Measurements from ENCODE around the gene SMIM7.
A peak's percentile ranks its signal among the peaks of the same experiment; 100 is the strongest.
"Not testable (repeated sequence)": the region's sequence is repeated elsewhere in the genome, so short reads cannot be mapped to it uniquely, and the experiment has no call there.

Gene SMIM7

GRCh38 chr19:16659832-16660708 lies at the start of gene SMIM7:
TSS of gene SMIM7 (minus strand) at chr19:16660144. CDS start at chr19:16660110, 34 bp downstream.
- DNase-seq = peak; percentile 97

DNA sequence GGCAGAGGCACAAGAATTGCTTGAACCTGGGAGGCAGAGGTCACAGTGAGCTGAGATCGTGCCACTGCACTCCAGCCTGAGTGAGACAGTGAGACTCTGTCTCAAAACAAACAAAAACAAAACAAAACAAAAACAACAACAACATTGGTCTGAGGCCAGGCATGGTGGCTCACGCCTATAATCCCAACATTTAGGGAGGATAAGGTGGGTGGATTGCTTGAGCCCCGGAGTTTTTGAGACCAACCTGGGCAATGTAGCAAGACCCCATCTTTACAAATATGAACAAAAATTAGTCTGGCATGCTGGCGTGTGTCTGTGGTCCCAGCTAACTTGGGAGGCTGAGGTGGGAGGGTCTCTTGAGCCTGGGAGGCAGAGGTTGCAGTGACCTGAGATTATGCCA lies 43.7 kb upstream of the SMIM7 start:
- no peak for DNase-seq

DNA sequence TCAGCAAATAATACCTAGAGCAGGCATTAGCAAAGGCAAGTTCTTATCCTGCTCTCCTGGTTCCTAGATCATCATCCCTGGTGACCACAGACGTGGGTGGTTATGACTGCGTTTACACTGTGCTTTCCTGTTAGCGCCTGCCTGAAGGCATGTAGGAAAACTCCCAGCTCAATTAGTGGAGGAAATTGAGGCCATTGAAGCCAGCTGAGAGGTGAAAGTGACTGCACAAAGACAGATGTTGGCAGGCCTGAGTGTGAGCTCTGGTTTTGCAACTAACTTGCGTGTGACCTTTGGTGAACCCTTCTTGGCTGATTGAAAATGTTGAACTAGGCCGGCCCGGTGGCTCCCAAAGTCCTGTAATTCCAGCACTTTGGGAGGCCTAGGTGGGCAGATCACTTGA lies 42.2 kb upstream of the SMIM7 start:
- DNase-seq = no peak

GRCh38 chr19:16698914-16699313 lies 39.0 kb upstream of the SMIM7 start:
- DNase-seq = no peak

- no peak for DNase-seq
Measured at GRCh38 chr19:16688084-16688483, 28.1 kb upstream of the SMIM7 start.

DNA sequence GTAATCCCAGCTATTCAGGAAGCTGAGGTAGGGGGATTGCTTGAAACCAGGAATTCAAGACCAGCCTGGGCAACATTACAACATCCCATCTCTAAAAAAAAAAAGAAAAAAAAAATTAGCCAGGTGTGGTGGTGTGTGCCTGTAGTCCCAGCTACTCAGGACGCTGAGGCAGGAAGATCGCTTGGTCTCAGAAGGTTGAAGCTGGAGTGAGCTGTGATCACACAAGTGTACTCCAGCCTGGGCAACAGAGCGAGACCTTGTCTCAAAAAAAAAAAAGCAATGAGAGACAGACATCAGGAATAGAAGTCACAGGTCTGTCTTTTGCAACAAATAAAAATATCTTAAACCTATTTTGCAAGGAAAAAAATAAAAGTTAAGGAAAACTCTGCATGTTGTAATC lies 24.3 kb upstream of the SMIM7 start:
- no peak for DNase-seq

GRCh38 chr19:16682539-16682938 lies 22.6 kb upstream of the SMIM7 start:
- no peak for DNase-seq

DNA sequence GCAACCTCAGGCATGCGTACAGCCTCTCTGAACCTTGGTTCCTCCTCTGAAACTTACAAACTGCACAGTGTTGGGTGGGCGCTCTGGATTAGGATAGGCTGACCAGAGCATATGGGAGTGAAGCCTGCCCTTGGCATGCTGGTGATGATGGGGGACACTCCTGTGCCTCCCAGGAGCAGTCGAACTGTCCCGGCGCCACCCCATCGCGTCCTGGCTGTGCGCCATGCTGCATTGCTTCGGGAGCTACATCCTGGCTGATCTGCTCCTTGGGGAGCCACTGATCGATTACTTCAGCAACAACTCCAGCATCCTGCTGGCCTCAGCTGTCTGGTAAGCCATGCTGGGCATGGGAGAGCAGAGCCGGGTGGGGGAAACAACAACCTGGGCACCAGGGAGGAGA lies 19.9 kb upstream of the SMIM7 start:
- no peak for DNase-seq

DNA sequence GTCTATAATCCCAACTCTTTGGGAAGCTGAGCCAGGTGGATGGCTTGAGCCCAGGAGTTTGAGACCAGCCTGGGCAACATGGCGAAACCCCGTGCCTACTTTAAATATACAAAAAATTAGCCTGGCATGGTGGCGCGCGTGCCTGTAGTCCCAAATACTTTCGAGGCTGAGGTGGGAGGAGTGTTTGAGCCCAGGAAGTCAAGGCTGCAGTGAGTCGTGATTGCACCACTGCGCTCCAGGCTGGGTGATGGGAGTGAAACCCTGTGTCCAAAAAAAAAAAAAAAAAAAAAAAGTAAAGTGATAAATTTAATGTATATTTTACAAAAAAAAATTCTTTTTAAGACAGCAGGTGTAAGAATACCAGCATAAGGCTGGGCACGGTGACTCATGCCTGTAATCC lies 18.6 kb upstream of the SMIM7 start:
- DNase-seq = no peak

DNA sequence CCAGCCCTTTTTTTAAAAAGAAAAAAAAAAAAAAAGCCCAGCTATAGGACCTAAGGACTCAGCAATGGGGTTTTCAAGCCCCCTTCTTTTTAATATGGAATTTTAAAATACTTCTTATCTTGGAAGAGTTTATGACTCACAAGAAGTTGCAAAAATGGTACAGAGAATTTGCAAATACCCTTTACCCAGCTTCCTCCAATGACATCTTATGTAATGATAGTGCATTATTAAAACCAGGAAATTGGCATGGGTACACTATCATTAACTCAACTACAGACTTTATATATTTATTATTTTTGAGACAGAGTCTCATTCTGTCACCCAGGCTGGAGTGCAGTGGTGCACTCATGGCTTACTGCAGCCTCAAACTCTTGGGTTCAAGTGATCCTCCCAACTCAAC lies 17.1 kb upstream of the SMIM7 start:
- DNase-seq = no peak

- DNase-seq = no peak
Measured at GRCh38 chr19:16676101-16676798, 16.3 kb upstream of the SMIM7 start.

DNA sequence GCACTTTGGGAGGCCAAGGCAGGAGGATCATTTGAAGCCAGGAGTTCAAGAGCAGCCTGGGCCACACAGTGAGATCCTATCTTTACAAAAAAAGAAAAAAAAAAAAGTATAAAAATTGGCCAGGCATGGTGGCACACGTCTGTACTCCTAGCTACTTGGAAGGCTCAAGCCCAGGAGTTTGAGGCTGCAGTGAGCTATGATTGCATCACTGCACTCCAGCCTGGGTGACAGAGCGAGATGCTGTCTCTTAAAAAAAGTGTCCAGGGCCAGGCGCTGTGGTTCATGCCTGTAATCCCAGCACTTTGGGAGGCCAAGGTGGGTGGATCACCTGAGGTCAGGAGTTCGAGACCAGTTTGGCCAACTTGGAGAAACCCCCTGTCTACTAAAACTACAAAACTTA lies 13.9 kb upstream of the SMIM7 start:
- DNase-seq = not testable (repeated sequence)

DNA sequence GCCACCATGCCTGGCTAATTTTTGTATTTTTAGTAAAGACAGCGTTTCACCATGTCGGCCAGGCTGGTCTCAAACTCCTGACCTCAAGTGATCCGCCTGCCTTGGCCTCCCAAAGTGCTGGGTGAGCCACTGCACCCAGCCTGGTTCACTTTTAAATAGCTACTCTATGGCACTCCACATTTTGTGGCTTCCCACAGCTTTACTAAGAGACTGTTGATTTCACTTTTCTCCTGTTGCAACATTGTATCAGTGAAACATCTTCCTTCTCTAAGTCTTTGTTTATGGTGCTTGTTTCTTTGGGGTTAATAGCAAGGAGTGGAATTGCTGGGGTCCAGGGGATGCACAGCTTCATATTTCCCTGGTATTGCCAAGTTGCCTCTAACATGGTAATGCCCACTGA lies 13.3 kb upstream of the SMIM7 start:
- no peak for DNase-seq

DNA sequence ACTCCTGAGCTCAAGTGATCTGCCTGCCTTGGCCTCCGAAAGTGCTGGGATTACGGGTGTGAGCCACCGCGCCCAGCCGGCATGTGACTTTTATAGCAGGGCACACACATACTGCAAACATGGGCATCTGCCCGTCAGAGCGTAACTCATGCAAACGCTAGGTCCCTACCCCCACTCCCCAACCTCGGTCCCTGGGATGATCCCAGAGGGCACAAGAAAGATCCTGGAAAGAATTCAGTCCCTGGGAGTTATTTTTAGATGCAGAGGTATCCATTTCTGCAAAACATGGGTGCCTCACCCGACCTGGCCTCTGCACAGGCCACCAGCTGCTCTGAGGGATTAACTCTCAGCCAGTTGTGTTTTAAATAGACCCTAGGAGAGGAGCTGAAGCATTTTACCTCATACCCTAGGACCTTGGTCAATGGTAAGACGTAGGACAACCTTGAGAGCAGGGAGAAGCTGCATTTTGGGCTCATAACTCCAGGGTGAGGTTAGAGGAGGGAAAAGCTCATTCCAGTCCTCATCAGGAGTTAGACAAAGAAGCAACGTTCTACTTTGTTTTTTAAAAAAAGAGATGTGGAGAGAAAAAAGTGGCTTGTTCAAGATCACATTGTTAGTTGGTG lies 11.8 kb upstream of the SMIM7 start:
- DNase-seq = no peak

DNA sequence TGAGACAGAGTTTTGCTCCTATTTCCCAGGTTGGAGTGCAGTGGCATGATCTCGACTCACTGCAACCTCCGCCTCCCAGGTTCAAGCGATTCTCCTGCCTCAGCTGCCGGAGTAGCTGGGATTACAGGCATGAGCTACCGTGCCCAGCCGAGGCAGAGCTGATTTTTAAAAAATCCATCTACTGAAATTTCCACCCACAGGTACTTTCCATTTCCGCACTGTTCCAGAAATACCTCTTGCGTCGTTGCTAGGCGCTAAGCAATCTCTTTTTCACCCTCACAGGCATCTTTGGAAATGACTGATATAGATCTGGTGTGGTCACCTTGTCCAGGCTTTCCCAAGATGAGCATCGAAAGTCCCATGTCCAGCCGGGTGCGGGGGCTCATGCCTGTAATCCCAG lies 10.3 kb upstream of the SMIM7 start:
- DNase-seq = no peak

DNA sequence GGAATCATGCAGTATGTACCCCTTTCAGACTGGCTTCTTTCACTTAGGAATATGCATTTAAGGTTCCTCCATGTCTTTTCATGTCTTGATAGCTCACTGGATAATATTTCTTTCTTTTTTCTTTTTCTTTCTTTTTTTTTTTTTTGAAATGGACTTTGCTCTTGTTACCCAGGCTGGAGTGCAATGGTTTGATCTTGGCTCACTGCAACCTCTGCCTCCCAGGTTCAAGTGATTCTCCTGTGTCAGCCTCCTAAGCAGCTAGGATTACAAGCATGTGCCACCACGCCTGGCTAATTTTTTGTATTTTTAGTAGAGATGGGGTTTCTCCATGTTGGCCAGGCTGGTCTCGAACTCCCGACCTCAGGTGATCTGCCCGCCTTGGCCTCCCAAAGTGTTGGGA lies 8.8 kb upstream of the SMIM7 start:
- DNase-seq = not testable (repeated sequence)

- no peak for DNase-seq
Measured at GRCh38 chr19:16668176-16668575, 8.2 kb upstream of the SMIM7 start.

- DNase-seq = no peak
Measured at GRCh38 chr19:16661480-16662034, 1.6 kb upstream of the SMIM7 start.

DNA sequence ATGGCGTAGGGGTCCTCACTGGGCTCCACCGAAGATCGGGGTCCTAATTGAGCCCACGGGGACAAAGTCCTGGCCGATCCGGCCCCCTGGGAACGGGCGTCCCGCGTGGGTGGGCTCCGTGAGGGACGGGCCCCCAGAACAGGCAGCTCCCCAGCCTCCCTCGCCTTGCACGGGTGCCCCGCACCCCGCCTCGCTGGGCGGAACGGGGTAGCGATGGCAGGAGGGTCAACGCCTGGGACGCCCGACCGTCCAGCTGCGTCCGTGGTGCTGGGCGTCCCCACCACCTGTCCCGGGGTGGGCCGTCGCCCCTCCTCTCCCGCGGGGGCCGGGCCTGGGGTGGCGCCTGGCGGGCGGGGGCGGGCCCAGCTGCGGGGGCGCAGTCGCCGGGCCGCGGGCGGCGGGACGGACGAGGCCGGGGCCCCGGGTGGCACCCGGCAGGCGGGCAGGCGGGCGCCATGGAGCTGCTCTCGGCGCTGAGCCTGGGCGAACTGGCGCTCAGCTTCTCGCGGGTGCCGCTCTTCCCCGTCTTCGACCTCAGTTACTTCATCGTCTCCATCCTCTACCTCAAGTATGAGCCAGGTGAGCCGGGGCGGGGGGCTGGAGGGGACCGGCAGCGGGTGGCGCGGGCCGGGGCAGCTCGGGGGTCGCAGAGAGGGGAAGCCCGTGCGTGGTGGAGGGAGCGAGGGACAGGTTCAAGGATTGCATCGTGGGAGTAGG lies 977 bp upstream of the SMIM7 start, which contains the start of gene TMEM38A:
TSS of gene TMEM38A (plus strand) at position 377 of the 717 bp plus-strand sequence. CDS start at position 456, 79 bp downstream.
- DNase-seq = no peak

DNA sequence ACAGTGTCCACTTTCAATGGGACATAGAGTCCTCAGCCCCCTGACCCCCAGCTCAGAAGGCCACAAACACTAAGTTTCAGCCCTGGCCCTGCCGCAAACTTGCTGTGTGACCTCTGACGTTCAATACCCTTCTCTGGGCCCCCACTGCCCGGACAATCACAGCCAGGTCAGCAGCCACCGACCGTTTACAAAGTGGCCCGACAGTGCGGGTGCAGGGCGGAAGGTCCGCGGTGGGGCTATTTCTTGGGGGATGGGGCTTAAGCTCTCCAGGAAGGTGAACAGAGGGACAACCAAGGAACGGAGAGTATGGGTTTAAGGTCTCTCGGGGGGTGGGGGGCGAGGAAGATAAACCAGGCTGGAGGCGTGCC lies 496 bp downstream of the SMIM7 start:
- DNase-seq = no peak

- DNase-seq = no peak
Measured at GRCh38 chr19:16657384-16657783, 2.6 kb downstream of the SMIM7 start.

DNA sequence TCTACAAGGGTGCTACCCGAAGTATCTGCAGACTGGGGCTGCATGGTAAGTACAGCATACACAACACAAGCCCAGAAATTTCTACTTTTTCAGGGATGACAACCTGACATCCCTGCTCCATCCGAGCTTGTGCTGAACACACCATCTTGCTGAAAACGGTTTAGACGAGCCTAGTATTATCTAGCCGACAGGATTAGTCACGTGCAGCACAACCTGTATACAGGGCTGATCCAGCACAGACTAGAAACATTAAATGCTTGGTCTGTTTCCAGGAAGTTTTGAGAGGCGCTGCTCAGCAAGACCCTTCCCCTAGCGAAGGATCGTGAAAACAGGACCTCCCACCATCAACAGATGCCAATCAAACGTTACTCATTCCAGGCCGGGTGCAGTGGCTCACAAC lies 4.2 kb downstream of the SMIM7 start:
- no peak for DNase-seq

- DNase-seq = no peak
Measured at GRCh38 chr19:16654627-16655026, 5.3 kb downstream of the SMIM7 start.

All from kidney glomerular epithelial cell (primary cell).